Heart left ventricle (tissue), 13 donors: ENCODE results near the gene KRT1.

Source experiments
- POLR2A ChIP-seq, 2 donors: fragments of 450-650 bp; IDR thresholded peaks; one replicate each; pipeline ENCODE4 v1.6.1; 2017; ENCODE audit warnings: antibody characterized with exemption in 2 of 2, mild to moderate bottlenecking in 2 of 2, moderate library complexity in 2 of 2
- TF ChIP-seq, protein P1 (sequence below), 12 donors: fragments of 200-600 bp; sonication (generic) in 4 of 12; IDR thresholded peaks; one replicate each; pipeline versions ENCODE4 v1.5.0 to v1.8.0; 2018 to 2022; ENCODE audit warnings: antibody characterized with exemption in 12 of 12, mild to moderate bottlenecking in 5 of 12
- donor health status: ischemic (EF 13 %, LVEDD 7.1; RV severe dilation, severe dysfunction).
- donor health status: DM: no; HTN: yes; CAD: no.
- donor health status: DM: no; HTN: no; CAD: no.
- donor health status: ischemic (EF 25% LVEDD 6.9; RV normal size, moderate dysfunction).
- donor health status: ischemic (EF 25% LVEDD 5.7; RV mildly dilated, moderate dysfunction).
- donor health status: ischemic (EF 35%, LVEDD 5.7; RV mildly dilated, moderate dysfunction).
- donor health status: nonischemic (EF 11% LVEDD 7.7; RV severe dilation, severe dysfunction).
- donor health status: DM: yes; HTN: yes; CAD: no.
- donor health status: PGD.
- donor health status: ischemic (EF 29% LVEDD 5.4; RV normal size, mild dysfunction).
- donor health status: nonischemic (EF 23%, LVEDD 6.1; RV moderate dilation, normal function).

DNA sequence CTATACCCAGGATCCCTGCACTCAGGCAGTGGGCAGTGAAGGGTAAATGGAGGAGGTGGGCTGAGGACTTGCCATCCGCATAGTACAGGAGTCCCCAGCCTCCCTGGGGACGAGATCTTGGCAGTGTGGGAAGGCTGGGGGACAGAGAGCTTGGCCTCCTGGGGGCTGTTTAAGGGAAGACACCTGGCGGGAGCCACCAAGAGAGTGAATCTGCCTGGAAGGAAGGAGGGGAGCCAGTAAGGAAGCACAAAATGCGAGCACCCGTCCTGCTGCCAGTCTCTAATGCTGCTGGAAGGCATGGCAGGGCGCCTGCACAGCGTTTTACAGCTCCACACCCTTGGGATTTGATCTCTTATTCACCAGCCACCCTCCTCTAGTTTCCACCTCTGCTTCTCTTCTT, 20.8 kb downstream of the KRT1 start:
- TF ChIP-seq, protein P1, sequence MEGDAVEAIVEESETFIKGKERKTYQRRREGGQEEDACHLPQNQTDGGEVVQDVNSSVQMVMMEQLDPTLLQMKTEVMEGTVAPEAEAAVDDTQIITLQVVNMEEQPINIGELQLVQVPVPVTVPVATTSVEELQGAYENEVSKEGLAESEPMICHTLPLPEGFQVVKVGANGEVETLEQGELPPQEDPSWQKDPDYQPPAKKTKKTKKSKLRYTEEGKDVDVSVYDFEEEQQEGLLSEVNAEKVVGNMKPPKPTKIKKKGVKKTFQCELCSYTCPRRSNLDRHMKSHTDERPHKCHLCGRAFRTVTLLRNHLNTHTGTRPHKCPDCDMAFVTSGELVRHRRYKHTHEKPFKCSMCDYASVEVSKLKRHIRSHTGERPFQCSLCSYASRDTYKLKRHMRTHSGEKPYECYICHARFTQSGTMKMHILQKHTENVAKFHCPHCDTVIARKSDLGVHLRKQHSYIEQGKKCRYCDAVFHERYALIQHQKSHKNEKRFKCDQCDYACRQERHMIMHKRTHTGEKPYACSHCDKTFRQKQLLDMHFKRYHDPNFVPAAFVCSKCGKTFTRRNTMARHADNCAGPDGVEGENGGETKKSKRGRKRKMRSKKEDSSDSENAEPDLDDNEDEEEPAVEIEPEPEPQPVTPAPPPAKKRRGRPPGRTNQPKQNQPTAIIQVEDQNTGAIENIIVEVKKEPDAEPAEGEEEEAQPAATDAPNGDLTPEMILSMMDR (IDR thresholded peaks at IDR 0.05): no peak
- TF ChIP-seq POLR2A (IDR thresholded peaks at IDR 0.05): no peak
